Fibroblast of villous mesenchyme (primary cell): ENCODE measurements around the gene LYPD1. TPM values are rescaled to one million over a fixed set of nuclear protein-coding genes. Genes with fewer than 3 reads are reported as not detected.

Experiments
- DNase-seq: peaks from one replicate; pipeline ENCODE4 v3.0.0-alpha.2; 2010; ENCODE audit warnings: low read depth
- H3K4me3 ChIP-seq: 2 replicates; pipeline ENCODE4 v1.5.1; 2011; ENCODE audit warnings: low read depth, mild to moderate bottlenecking, low read length
- CTCF ChIP-seq: IDR thresholded peaks from 2 replicates; pipeline ENCODE4 v1.5.1; 2012; ENCODE audit warnings: low read depth, mild to moderate bottlenecking, low read length; ENCODE audit not compliant: insufficient read depth
- total RNA-seq: library from RNA; depleted of rRNA; stranded (reverse); fragments of >200 nt; gene quantifications from 2 replicates; pipeline ENCODE4 v1.2.3, GENCODE V29; 2012

LYPD1 gene
- total RNA-seq, 1 donor: 16.0 TPM

- no peak for TF ChIP-seq CTCF
- no peak for DNase-seq
- H3K4me3 ChIP-seq: no peak overlapping the region
These were observed 49.9 kb downstream of the LYPD1 start for GRCh38 chr2:132620115-132620514.

- no peak for DNase-seq
- TF ChIP-seq CTCF: no peak
- no peak overlapping the region for H3K4me3 ChIP-seq
These were observed 51.3 kb downstream of the LYPD1 start for GRCh38 chr2:132618734-132619133.

- no peak for DNase-seq
- no peak for TF ChIP-seq CTCF
- H3K4me3 ChIP-seq: no peak overlapping the region
These were observed 52.0 kb downstream of the LYPD1 start for GRCh38 chr2:132617989-132618388.

- no peak for TF ChIP-seq CTCF
- no peak for DNase-seq
- H3K4me3 ChIP-seq: no peak overlapping the region
These were observed 54.5 kb downstream of the LYPD1 start for GRCh38 chr2:132615329-132616085.

- TF ChIP-seq CTCF: no peak
- DNase-seq: no peak
- H3K4me3 ChIP-seq: no peak overlapping the region
These were observed 58.3 kb downstream of the LYPD1 start for GRCh38 chr2:132611719-132612118.

- H3K4me3 ChIP-seq: no peak overlapping the region
- no peak for TF ChIP-seq CTCF
- DNase-seq: no peak
These were observed 60.7 kb downstream of the LYPD1 start for GRCh38 chr2:132609101-132609890.
